H1 (cell line): Measurements from ENCODE around the gene UBE2E2. TPM values are rescaled to one million over a fixed set of nuclear protein-coding genes. Genes with fewer than 3 reads are reported as not detected.

ENCODE experiments used
- CTCF ChIA-PET: fragments of 300-600 bp; sonication (Branson Sonifier 250); formaldehyde crosslinking; loops from one replicate; lab custom pipeline; 2021; ENCODE audit not compliant: partially characterized antibody; lab: Charles Lee
- POLR2A ChIA-PET: fragments of 300-600 bp; sonication (Branson Sonifier 250); formaldehyde crosslinking; loops from one replicate; lab custom pipeline; 2021; ENCODE audit warnings: inconsistent platforms; ENCODE audit not compliant: partially characterized antibody; lab: Charles Lee
- DNase-seq, 2 experiments: peaks; one replicate each; pipeline versions ENCODE4 v3.0.0 to v3.0.0-alpha.2; 2010 to 2022; ENCODE audit warnings: low spot score in 2 of 2, low read depth in 1 of 2, mixed read lengths in 1 of 2
- FAIRE-seq: peaks from 2 replicates; lab custom pipeline; 2011; peaks lifted over from hg19 to GRCh38; lab: Jason Lieb, UNC
- H2AFZ ChIP-seq: 2 replicates; pipeline ENCODE4 v1.8.1; 2012; ENCODE audit warnings: low read length, inconsistent platforms
- H2AK5ac ChIP-seq: 2 replicates; pipeline ENCODE4 v1.6.1; 2013; ENCODE audit warnings: low read depth, low read length
- H2BK120ac ChIP-seq: replicated peaks from 2 replicates; pipeline ENCODE3; 2013; ENCODE audit warnings: low read depth, low read length, inconsistent platforms
- H2BK12ac ChIP-seq: 2 replicates; pipeline ENCODE4 v1.6.1; 2013; ENCODE audit warnings: low read depth, low read length
- H2BK15ac ChIP-seq: 2 replicates; pipeline ENCODE4 v1.6.1; 2013; ENCODE audit warnings: low read length
- H2BK20ac ChIP-seq: 2 replicates; pipeline ENCODE4 v1.6.1; 2013; ENCODE audit warnings: low read length
- H2BK5ac ChIP-seq: 2 replicates; pipeline ENCODE4 v1.6.1; 2013; ENCODE audit warnings: low read depth, low read length
- H3K14ac ChIP-seq: 2 replicates; pipeline ENCODE4 v1.6.1; 2013; ENCODE audit warnings: inconsistent platforms; ENCODE audit not compliant: insufficient read length
- H3K18ac ChIP-seq: 2 replicates; pipeline ENCODE4 v1.6.1; 2013; ENCODE audit warnings: low read length; ENCODE audit errors: extremely low read depth
- H3K23ac ChIP-seq: 2 replicates; pipeline ENCODE4 v1.6.1; 2013; ENCODE audit warnings: inconsistent platforms; ENCODE audit not compliant: insufficient read length
- H3K23me2 ChIP-seq: 2 replicates; pipeline ENCODE4 v1.6.1; 2013; ENCODE audit warnings: low read depth, low read length
- H3K27ac ChIP-seq: 2 replicates; pipeline ENCODE4 v1.6.1; 2011; ENCODE audit warnings: low read depth, low read length, inconsistent platforms
- H3K27me3 ChIP-seq, 4 experiments: replicated peaks in 1 of 4; 1 replicate in 1 of 4; 2 replicates in 3 of 4; pipeline versions ENCODE4 v1.6.1 to v1.8.1; 2011 to 2013; ENCODE audit warnings: low read length in 3 of 4, mild to moderate bottlenecking in 3 of 4, inconsistent platforms in 2 of 4, mixed read lengths in 2 of 4, moderate library complexity in 1 of 4; ENCODE audit not compliant: control insufficient read depth in 3 of 4, insufficient read depth in 3 of 4; ENCODE audit errors: extremely low read depth in 1 of 4
- H3K36me3 ChIP-seq, 4 experiments: 2 replicates each; pipeline versions ENCODE4 v1.6.1 to v1.8.1; 2011 to 2013; ENCODE audit warnings: mild to moderate bottlenecking in 4 of 4, low read length in 3 of 4, moderate library complexity in 2 of 4, control low read depth in 1 of 4, inconsistent platforms in 1 of 4; ENCODE audit not compliant: insufficient read depth in 4 of 4, control insufficient read depth in 2 of 4
- H3K4ac ChIP-seq: replicated peaks from 2 replicates; pipeline ENCODE3; 2013; ENCODE audit warnings: low read length, low read depth, mixed read lengths, inconsistent platforms; ENCODE audit not compliant: insufficient read length
- H3K4me1 ChIP-seq, 4 experiments: replicated peaks in 1 of 4; 1 replicate in 1 of 4; 2 replicates in 3 of 4; pipeline versions ENCODE4 v1.6.1 to v1.8.1; 2011 to 2013; ENCODE audit warnings: low read length in 3 of 4, inconsistent platforms in 2 of 4, mixed read lengths in 1 of 4; ENCODE audit not compliant: insufficient read depth in 4 of 4, control insufficient read depth in 3 of 4
- H3K4me2 ChIP-seq, 2 experiments: 2 replicates each; pipeline versions ENCODE4 v1.6.1 to v1.8.1; 2011 to 2013; ENCODE audit warnings: low read depth in 2 of 2, low read length in 2 of 2, control low read depth in 1 of 2, inconsistent platforms in 1 of 2, mild to moderate bottlenecking in 1 of 2; ENCODE audit not compliant: insufficient read depth in 1 of 2
- H3K4me3 ChIP-seq, 4 experiments: fragments of 200-600, 300-600 bp in 1 of 4; sonication (generic), shearing (Covaris generic), sonication (Bioruptor Twin) in 1 of 4; 2 replicates each; pipeline versions ENCODE4 v1.5.1 to v1.8.1; 2011 to 2016; ENCODE audit warnings: low read length in 4 of 4, low read depth in 3 of 4, control low read depth in 2 of 4, inconsistent platforms in 2 of 4, mild to moderate bottlenecking in 2 of 4, mixed read lengths in 1 of 4, moderate library complexity in 1 of 4; ENCODE audit not compliant: insufficient read depth in 2 of 4; ENCODE audit errors: extremely low read depth in 1 of 4
- H3K56ac ChIP-seq: replicated peaks from 2 replicates; pipeline ENCODE3; 2013; ENCODE audit warnings: low read depth, mild to moderate bottlenecking, mixed read lengths, low read length, inconsistent platforms; ENCODE audit not compliant: insufficient read length
- H3K79me1 ChIP-seq: 2 replicates; pipeline ENCODE4 v1.6.1; 2013; ENCODE audit warnings: low read depth, low read length, control low read depth
- H3K79me2 ChIP-seq, 2 experiments: 2 replicates each; pipeline versions ENCODE4 v1.6.1 to v1.8.1; 2012 to 2013; ENCODE audit warnings: low read length in 2 of 2, mild to moderate bottlenecking in 2 of 2, inconsistent platforms in 1 of 2; ENCODE audit not compliant: insufficient read depth in 2 of 2, control insufficient read depth in 1 of 2
- H3K9ac ChIP-seq, 4 experiments: replicated peaks in 1 of 4; 1 replicate in 1 of 4; 2 replicates in 3 of 4; pipeline versions ENCODE4 v1.6.1 to v1.8.1; 2011 to 2013; ENCODE audit warnings: low read depth in 3 of 4, low read length in 3 of 4, control low read depth in 2 of 4, mild to moderate bottlenecking in 2 of 4, moderate library complexity in 2 of 4, inconsistent platforms in 1 of 4; ENCODE audit errors: extremely low read depth in 1 of 4
- H3K9me3 ChIP-seq, 2 experiments: 2 replicates each; pipeline versions ENCODE4 v1.6.1 to v1.8.1; 2012 to 2013; ENCODE audit warnings: mild to moderate bottlenecking in 2 of 2, moderate library complexity in 2 of 2, control low read depth in 1 of 2, inconsistent platforms in 1 of 2, low read depth in 1 of 2, low read length in 1 of 2, mixed read lengths in 1 of 2; ENCODE audit not compliant: insufficient read depth in 2 of 2
- H4K20me1 ChIP-seq, 2 experiments: replicated peaks in 1 of 2; 2 replicates each; pipeline versions ENCODE3 to v1.8.1; 2011 to 2013; ENCODE audit warnings: inconsistent platforms in 2 of 2, low read length in 2 of 2, mild to moderate bottlenecking in 1 of 2; ENCODE audit not compliant: insufficient read depth in 2 of 2, control insufficient read depth in 1 of 2
- H4K5ac ChIP-seq: 2 replicates; pipeline ENCODE4 v1.6.1; 2013; ENCODE audit warnings: low read length, low read depth, mixed read lengths, inconsistent platforms; ENCODE audit not compliant: insufficient read length
- H4K8ac ChIP-seq: 2 replicates; pipeline ENCODE4 v1.8.0; 2013; ENCODE audit warnings: mild to moderate bottlenecking, moderate library complexity, low read length, inconsistent platforms; ENCODE audit not compliant: insufficient read depth; ENCODE audit errors: extremely low read depth
- H4K91ac ChIP-seq: replicated peaks from 2 replicates; pipeline ENCODE3; 2013; ENCODE audit warnings: low read length, mixed read lengths, inconsistent platforms; ENCODE audit not compliant: insufficient read length
- ATF2 ChIP-seq: IDR thresholded peaks from 2 replicates; pipeline ENCODE4 v1.6.1; 2012; ENCODE audit warnings: low read length, inconsistent platforms
- BRCA1 ChIP-seq: IDR thresholded peaks from 2 replicates; pipeline ENCODE4 v1.6.1; 2012; ENCODE audit warnings: low read depth, low read length, improper control_type of control experiment
- CEBPB ChIP-seq: IDR thresholded peaks from 2 replicates; pipeline ENCODE4 v1.6.1; 2012; ENCODE audit warnings: low read depth, low read length
- CHD1 ChIP-seq: IDR thresholded peaks from 2 replicates; pipeline ENCODE4 v1.6.1; 2012; ENCODE audit warnings: low read depth, low read length, improper control_type of control experiment
- FOSL1 ChIP-seq: IDR thresholded peaks from 2 replicates; pipeline ENCODE4 v1.6.1; 2011; ENCODE audit warnings: mild to moderate bottlenecking, low read depth, low read length, moderate library complexity; ENCODE audit not compliant: insufficient read depth
- GTF2F1 ChIP-seq: IDR thresholded peaks from 2 replicates; pipeline ENCODE4 v1.6.1; 2012; ENCODE audit warnings: low read depth, low read length, improper control_type of control experiment, borderline replicate concordance
- KDM1A ChIP-seq: fragments of 200-600, 300-600 bp; sonication (generic); IDR thresholded peaks from 2 replicates; pipeline ENCODE4 v1.7.1; 2016; ENCODE audit warnings: mild to moderate bottlenecking, low read length, borderline replicate concordance
- MAFK ChIP-seq: IDR thresholded peaks from 2 replicates; pipeline ENCODE4 v1.6.1; 2012; ENCODE audit warnings: low read depth, mild to moderate bottlenecking, improper control_type of control experiment, low read length
- PHF8 ChIP-seq: fragments of 200-600 bp; sonication (generic); conservative IDR thresholded peaks from 2 replicates; pipeline ENCODE4 v1.7.1; 2012; ENCODE audit warnings: low read depth, mild to moderate bottlenecking, inconsistent platforms, low read length, moderate library complexity
- POLR2A ChIP-seq, 2 experiments: IDR thresholded peaks; 1 replicate in 1 of 2; 2 replicates in 1 of 2; pipeline ENCODE4 v1.6.1; 2011; ENCODE audit warnings: low read depth in 2 of 2, low read length in 2 of 2, mild to moderate bottlenecking in 2 of 2; ENCODE audit errors: control extremely low read depth in 1 of 2
- POU5F1 ChIP-seq: IDR thresholded peaks from 2 replicates; pipeline ENCODE4 v1.6.1; 2011; ENCODE audit warnings: low read depth, mild to moderate bottlenecking, low read length, moderate library complexity
- RXRA ChIP-seq: IDR thresholded peaks from 2 replicates; pipeline ENCODE4 v1.6.1; 2011; ENCODE audit warnings: low read depth, mild to moderate bottlenecking, low read length, moderate library complexity; ENCODE audit not compliant: insufficient read depth
- SIN3A ChIP-seq, 2 experiments: IDR thresholded peaks in 1 of 2; conservative IDR thresholded peaks in 1 of 2; 2 replicates each; pipeline ENCODE4 v1.6.1; 2011 to 2012; ENCODE audit warnings: low read length in 2 of 2, improper control_type of control experiment in 1 of 2, low read depth in 1 of 2, mild to moderate bottlenecking in 1 of 2
- TAF1 ChIP-seq: IDR thresholded peaks from 2 replicates; pipeline ENCODE4 v1.6.1; 2011; ENCODE audit warnings: mild to moderate bottlenecking, low read depth, low read length
- polyA plus RNA-seq, 7 experiments: library from polyadenylated mRNA; depleted of rRNA in 3 of 7; stranded (reverse) in 5 of 7; unstranded in 2 of 7; fragments of >200 nt in 5 of 7; fragments of 200-250 nt in 2 of 7; gene quantifications; 1 replicate in 5 of 7; 2 replicates in 1 of 7; 4 replicates in 1 of 7; pipeline versions ENCODE4 v1.2.1 to v1.2.3, GENCODE V29; 2011 to 2013; ENCODE audit warnings: missing spikeins in 2 of 7, mixed read lengths in 2 of 7
- total RNA-seq: library from RNA; stranded (reverse); fragmentation: NEBNext Ultra II Directional; extraction: Animal tissue kit (Norgen Biotek cat#: 25700); gene quantifications from 2 replicates; pipeline ENCODE4 v1.2.1, GENCODE V29; 2021

The UBE2E2 gene
- total and polyA plus RNA-seq, 2 of the 8 experiments (the other 6 are each of a cell fraction or from before 2014, with no cell fraction given) = 57.6 to 70.6 TPM

GRCh38 chr3:23465569-23465968, 262.4 kb downstream of the UBE2E2 start:
- no peak overlapping the region for H2BK120ac ChIP-seq
- CTCF ChIA-PET = interaction anchor here (1.3 kb wide), 1 partner anchor 9 kb away, joined by 4 read pairs; no protein-coding TSS in a partner anchor
- H2BK5ac ChIP-seq = no peak overlapping the region
- H3K23ac ChIP-seq = no peak overlapping the region
- no peak overlapping the region for H4K8ac ChIP-seq
- DNase-seq (no peak), FAIRE-seq (no peak)
- peaks cover 0 to 2% (median 0%) of the 10 kb centered on the region in 4 experiments; a peak in 1 of 7 replicates for H3K27me3 ChIP-seq
- no peak overlapping the region for H3K18ac ChIP-seq
- no peak overlapping the region for H2BK15ac ChIP-seq
- H4K5ac ChIP-seq = no peak overlapping the region
- H2AK5ac ChIP-seq = no peak overlapping the region
- H3K79me2 ChIP-seq = 0 out of 4 replicates have a peak, but pooled peaks cover 0 to 6% of the 10 kb centered on the region in 2 experiments
- POLR2A ChIA-PET = interaction anchor here (1.2 kb wide), 1 partner anchor 100 kb away, joined by 3 read pairs; no protein-coding TSS in a partner anchor
- H3K36me3 ChIP-seq = no peaks in the 10 kb centered on the region
- no peaks in the 10 kb centered on the region for H3K9me3 ChIP-seq
- H4K91ac ChIP-seq = no peak overlapping the region
- H2AFZ ChIP-seq = no peak overlapping the region
- H3K56ac ChIP-seq = no peak overlapping the region
- H3K14ac ChIP-seq = no peak overlapping the region
- H3K23me2 ChIP-seq = no peaks in the 10 kb centered on the region
- peaks cover 0 to 3% (median 0%) of the 10 kb centered on the region in 4 experiments; a peak in 1 of 7 replicates for H3K4me1 ChIP-seq
- no peak overlapping the region for H3K4ac ChIP-seq
- no peak overlapping the region for H3K27ac ChIP-seq
- no peak overlapping the region for H3K9ac ChIP-seq
- no peak overlapping the region for H3K4me3 ChIP-seq
- H2BK20ac ChIP-seq = no peak overlapping the region
- H2BK12ac ChIP-seq = no peak overlapping the region
- no peaks in the 10 kb centered on the region for H3K79me1 ChIP-seq
- no peak overlapping the region for H3K4me2 ChIP-seq
- H4K20me1 ChIP-seq = no peaks in the 10 kb centered on the region
- TF ChIP-seq PHF8 = no peak
- TF ChIP-seq KDM1A = no peak
- TF ChIP-seq ATF2 = no peak
- no peak for TF ChIP-seq TAF1
- no peak for TF ChIP-seq MAFK
- TF ChIP-seq POLR2A (IDR thresholded peaks at IDR 0.05; ENCODE audit: control extremely low read depth in 1 of 2, low read depth in 2 of 2, low read length in 2 of 2) = no peak
- TF ChIP-seq FOSL1 = no peak
- no peak for TF ChIP-seq CEBPB
- TF ChIP-seq RXRA = no peak
- no peak for TF ChIP-seq SIN3A (conservative IDR thresholded peaks at IDR 0.05 in 1 of 2, IDR thresholded peaks at IDR 0.05 in 1 of 2; ENCODE audit: low read depth in 1 of 2, low read length in 2 of 2)
- no peak for TF ChIP-seq CHD1
- TF ChIP-seq BRCA1 = no peak
- TF ChIP-seq GTF2F1 = no peak
- no peak for TF ChIP-seq POU5F1
